GM21423 (cell line): ENCODE data around the gene PRMT1.
"Not testable (repeated sequence)": the region's sequence is repeated elsewhere in the genome, so short reads cannot be mapped to it uniquely, and the experiment has no call there.

ENCODE experiments used
- ATAC-seq: cut with Tn5 transposase; IDR thresholded peaks from one replicate; pipeline ENCODE4 v1.9.1; 2021; ENCODE audit warnings: mild to moderate bottlenecking, moderate library complexity; ENCODE audit not compliant: unreplicated experiment

Gene PRMT1

GRCh38 chr19:49718511-49718910 is 41.4 kb downstream of the PRMT1 start:
- ATAC-seq, result no peak

GRCh38 chr19:49718991-49719390 is 41.9 kb downstream of the PRMT1 start:
- no peak for ATAC-seq

- not testable (repeated sequence) for ATAC-seq
Observed at GRCh38 chr19:49719420-49719819, 42.3 kb downstream of the PRMT1 start.

- ATAC-seq, result no peak
Observed at GRCh38 chr19:49727217-49728030, 50.4 kb downstream of the PRMT1 start.

- ATAC-seq, result no peak
Observed at GRCh38 chr19:49730166-49730565, 53.1 kb downstream of the PRMT1 start.
